HepG2 (cell line): Measurements from ENCODE around the gene DOCK1.

Source experiments
- GABPA ChIP-seq, 2 experiments: IDR thresholded peaks; 2 replicates each; pipeline ENCODE4 v1.6.1; 2011 to 2016; ENCODE audit warnings: low read depth in 2 of 2, low read length in 1 of 2, missing biosample characterization in 1 of 2, missing genetic modification characterization in 1 of 2
- KLF15 ChIP-seq: sonication (generic); formaldehyde crosslinking; IDR thresholded peaks from 2 replicates; pipeline ENCODE4 v1.8.1; 2023; ENCODE audit warnings: borderline replicate concordance, mild to moderate bottlenecking, inconsistent platforms, missing genetic modification reagents, mixed read lengths
- NCOA1 ChIP-seq: sonication (generic); formaldehyde crosslinking; IDR thresholded peaks from 2 replicates; pipeline ENCODE4 v1.9.0; 2021; ENCODE audit warnings: missing genetic modification reagents
- POLR2AphosphoS5 ChIP-seq: IDR thresholded peaks from 2 replicates; pipeline ENCODE4 v1.6.1; 2012; ENCODE audit warnings: low read depth, low read length
- POLR2G ChIP-seq: fragments of 200-400 bp; formaldehyde crosslinking; IDR thresholded peaks from 2 replicates; pipeline ENCODE4 v1.6.1; 2018; ENCODE audit warnings: mild to moderate bottlenecking, low read depth, low read length, moderate library complexity
- SNAI1 ChIP-seq: sonication (generic); formaldehyde crosslinking; IDR thresholded peaks from 2 replicates; pipeline ENCODE4 v1.5.0; 2020; ENCODE audit warnings: mild to moderate bottlenecking, missing genetic modification reagents, borderline replicate concordance
- STAG1 ChIP-seq: sonication (generic); formaldehyde crosslinking; IDR thresholded peaks from 2 replicates; pipeline ENCODE4 v1.4.0; 2020; ENCODE audit warnings: missing genetic modification reagents
- TCF7L2 ChIP-seq: IDR thresholded peaks from 2 replicates; pipeline ENCODE4 v1.6.1; 2011; ENCODE audit warnings: mild to moderate bottlenecking, low read depth, low read length, moderate library complexity
- TF ChIP-seq, protein P1 (sequence below): sonication (generic); formaldehyde crosslinking; IDR thresholded peaks from 2 replicates; pipeline ENCODE4 v1.4.0; 2020; ENCODE audit warnings: missing genetic modification reagents
- TF ChIP-seq, protein P2 (sequence below), 2 experiments: IDR thresholded peaks; 2 replicates each; pipeline ENCODE4 v1.6.1; 2011 to 2012; ENCODE audit warnings: low read length in 2 of 2, borderline replicate concordance in 1 of 2, low read depth in 1 of 2, mild to moderate bottlenecking in 1 of 2, moderate library complexity in 1 of 2
- TF ChIP-seq, protein P3 (sequence below): sonication (generic); formaldehyde crosslinking; IDR thresholded peaks from 2 replicates; pipeline ENCODE4 v1.5.0; 2020; ENCODE audit warnings: mild to moderate bottlenecking, missing genetic modification reagents, moderate library complexity
- TF ChIP-seq, protein P4 (sequence below): sonication (generic); formaldehyde crosslinking; IDR thresholded peaks from 2 replicates; pipeline ENCODE4 v1.4.0; 2020; ENCODE audit warnings: missing genetic modification reagents, mild to moderate bottlenecking, borderline replicate concordance

DNA sequence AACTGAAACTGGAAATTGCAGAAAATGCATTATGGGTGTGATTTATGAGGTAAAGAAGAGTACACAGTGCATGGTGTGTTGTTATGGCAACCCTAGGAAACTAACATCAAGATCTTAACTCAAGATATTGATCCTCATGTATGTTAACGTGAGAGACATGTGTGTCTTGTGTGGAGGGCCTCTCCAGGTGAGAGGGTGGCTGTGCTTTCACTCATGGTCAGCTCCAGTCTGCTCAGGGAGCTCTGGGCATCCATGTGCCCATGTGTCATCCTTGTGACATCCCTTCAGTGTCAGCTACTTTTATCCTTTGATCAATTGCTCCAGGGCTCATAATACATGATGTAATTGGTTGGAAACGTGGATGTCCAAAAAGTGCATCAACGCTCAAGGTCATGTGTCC, 316.1 kb downstream of the DOCK1 start:
- TF ChIP-seq POLR2AphosphoS5 (no peak), STAG1 (no peak), SNAI1 (CRISPR knock-in tag) (no peak), NCOA1 (no peak), GABPA (IDR thresholded peaks at IDR 0.05; ENCODE audit: low read depth, low read length) (no peak), GABPA (CRISPR knock-in tag; IDR thresholded peaks at IDR 0.05; ENCODE audit: low read depth) (no peak), TCF7L2 (no peak), KLF15 (CRISPR knock-in tag) (no peak), POLR2G (no peak)
- TF ChIP-seq, protein P1, sequence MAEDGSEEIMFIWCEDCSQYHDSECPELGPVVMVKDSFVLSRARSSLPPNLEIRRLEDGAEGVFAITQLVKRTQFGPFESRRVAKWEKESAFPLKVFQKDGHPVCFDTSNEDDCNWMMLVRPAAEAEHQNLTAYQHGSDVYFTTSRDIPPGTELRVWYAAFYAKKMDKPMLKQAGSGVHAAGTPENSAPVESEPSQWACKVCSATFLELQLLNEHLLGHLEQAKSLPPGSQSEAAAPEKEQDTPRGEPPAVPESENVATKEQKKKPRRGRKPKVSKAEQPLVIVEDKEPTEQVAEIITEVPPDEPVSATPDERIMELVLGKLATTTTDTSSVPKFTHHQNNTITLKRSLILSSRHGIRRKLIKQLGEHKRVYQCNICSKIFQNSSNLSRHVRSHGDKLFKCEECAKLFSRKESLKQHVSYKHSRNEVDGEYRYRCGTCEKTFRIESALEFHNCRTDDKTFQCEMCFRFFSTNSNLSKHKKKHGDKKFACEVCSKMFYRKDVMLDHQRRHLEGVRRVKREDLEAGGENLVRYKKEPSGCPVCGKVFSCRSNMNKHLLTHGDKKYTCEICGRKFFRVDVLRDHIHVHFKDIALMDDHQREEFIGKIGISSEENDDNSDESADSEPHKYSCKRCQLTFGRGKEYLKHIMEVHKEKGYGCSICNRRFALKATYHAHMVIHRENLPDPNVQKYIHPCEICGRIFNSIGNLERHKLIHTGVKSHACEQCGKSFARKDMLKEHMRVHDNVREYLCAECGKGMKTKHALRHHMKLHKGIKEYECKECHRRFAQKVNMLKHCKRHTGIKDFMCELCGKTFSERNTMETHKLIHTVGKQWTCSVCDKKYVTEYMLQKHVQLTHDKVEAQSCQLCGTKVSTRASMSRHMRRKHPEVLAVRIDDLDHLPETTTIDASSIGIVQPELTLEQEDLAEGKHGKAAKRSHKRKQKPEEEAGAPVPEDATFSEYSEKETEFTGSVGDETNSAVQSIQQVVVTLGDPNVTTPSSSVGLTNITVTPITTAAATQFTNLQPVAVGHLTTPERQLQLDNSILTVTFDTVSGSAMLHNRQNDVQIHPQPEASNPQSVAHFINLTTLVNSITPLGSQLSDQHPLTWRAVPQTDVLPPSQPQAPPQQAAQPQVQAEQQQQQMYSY (CRISPR knock-in tag) = no peak
- TF ChIP-seq, protein P2, sequence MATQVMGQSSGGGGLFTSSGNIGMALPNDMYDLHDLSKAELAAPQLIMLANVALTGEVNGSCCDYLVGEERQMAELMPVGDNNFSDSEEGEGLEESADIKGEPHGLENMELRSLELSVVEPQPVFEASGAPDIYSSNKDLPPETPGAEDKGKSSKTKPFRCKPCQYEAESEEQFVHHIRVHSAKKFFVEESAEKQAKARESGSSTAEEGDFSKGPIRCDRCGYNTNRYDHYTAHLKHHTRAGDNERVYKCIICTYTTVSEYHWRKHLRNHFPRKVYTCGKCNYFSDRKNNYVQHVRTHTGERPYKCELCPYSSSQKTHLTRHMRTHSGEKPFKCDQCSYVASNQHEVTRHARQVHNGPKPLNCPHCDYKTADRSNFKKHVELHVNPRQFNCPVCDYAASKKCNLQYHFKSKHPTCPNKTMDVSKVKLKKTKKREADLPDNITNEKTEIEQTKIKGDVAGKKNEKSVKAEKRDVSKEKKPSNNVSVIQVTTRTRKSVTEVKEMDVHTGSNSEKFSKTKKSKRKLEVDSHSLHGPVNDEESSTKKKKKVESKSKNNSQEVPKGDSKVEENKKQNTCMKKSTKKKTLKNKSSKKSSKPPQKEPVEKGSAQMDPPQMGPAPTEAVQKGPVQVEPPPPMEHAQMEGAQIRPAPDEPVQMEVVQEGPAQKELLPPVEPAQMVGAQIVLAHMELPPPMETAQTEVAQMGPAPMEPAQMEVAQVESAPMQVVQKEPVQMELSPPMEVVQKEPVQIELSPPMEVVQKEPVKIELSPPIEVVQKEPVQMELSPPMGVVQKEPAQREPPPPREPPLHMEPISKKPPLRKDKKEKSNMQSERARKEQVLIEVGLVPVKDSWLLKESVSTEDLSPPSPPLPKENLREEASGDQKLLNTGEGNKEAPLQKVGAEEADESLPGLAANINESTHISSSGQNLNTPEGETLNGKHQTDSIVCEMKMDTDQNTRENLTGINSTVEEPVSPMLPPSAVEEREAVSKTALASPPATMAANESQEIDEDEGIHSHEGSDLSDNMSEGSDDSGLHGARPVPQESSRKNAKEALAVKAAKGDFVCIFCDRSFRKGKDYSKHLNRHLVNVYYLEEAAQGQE (IDR thresholded peaks at IDR 0.05; ENCODE audit: borderline replicate concordance in 1 of 2, low read depth in 1 of 2, low read length in 2 of 2) = no peak
- TF ChIP-seq, protein P3, sequence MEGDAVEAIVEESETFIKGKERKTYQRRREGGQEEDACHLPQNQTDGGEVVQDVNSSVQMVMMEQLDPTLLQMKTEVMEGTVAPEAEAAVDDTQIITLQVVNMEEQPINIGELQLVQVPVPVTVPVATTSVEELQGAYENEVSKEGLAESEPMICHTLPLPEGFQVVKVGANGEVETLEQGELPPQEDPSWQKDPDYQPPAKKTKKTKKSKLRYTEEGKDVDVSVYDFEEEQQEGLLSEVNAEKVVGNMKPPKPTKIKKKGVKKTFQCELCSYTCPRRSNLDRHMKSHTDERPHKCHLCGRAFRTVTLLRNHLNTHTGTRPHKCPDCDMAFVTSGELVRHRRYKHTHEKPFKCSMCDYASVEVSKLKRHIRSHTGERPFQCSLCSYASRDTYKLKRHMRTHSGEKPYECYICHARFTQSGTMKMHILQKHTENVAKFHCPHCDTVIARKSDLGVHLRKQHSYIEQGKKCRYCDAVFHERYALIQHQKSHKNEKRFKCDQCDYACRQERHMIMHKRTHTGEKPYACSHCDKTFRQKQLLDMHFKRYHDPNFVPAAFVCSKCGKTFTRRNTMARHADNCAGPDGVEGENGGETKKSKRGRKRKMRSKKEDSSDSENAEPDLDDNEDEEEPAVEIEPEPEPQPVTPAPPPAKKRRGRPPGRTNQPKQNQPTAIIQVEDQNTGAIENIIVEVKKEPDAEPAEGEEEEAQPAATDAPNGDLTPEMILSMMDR (CRISPR knock-in tag) = no peak
- TF ChIP-seq, protein P4, sequence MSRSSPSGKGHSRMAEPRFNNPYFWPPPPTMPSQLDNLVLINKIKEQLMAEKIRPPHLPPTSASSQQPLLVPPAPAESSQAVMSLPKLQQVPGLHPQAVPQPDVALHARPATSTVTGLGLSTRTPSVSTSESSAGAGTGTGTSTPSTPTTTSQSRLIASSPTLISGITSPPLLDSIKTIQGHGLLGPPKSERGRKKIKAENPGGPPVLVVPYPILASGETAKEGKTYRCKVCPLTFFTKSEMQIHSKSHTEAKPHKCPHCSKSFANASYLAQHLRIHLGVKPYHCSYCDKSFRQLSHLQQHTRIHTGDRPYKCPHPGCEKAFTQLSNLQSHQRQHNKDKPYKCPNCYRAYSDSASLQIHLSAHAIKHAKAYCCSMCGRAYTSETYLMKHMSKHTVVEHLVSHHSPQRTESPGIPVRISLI (CRISPR knock-in tag) = no peak
